GM18909 (cell line): ENCODE measurements around the gene DDX39B.
A peak's percentile ranks its signal among the peaks of the same experiment; 100 is the strongest.
"Not testable (repeated sequence)": the region's sequence is repeated elsewhere in the genome, so short reads cannot be mapped to it uniquely, and the experiment has no call there.

Source experiments
- ATAC-seq: cut with Tn5 transposase; IDR thresholded peaks from one replicate; pipeline ENCODE4 v1.9.1; 2021; ENCODE audit warnings: mild to moderate bottlenecking; ENCODE audit not compliant: unreplicated experiment, poor library complexity

DDX39B gene

DNA sequence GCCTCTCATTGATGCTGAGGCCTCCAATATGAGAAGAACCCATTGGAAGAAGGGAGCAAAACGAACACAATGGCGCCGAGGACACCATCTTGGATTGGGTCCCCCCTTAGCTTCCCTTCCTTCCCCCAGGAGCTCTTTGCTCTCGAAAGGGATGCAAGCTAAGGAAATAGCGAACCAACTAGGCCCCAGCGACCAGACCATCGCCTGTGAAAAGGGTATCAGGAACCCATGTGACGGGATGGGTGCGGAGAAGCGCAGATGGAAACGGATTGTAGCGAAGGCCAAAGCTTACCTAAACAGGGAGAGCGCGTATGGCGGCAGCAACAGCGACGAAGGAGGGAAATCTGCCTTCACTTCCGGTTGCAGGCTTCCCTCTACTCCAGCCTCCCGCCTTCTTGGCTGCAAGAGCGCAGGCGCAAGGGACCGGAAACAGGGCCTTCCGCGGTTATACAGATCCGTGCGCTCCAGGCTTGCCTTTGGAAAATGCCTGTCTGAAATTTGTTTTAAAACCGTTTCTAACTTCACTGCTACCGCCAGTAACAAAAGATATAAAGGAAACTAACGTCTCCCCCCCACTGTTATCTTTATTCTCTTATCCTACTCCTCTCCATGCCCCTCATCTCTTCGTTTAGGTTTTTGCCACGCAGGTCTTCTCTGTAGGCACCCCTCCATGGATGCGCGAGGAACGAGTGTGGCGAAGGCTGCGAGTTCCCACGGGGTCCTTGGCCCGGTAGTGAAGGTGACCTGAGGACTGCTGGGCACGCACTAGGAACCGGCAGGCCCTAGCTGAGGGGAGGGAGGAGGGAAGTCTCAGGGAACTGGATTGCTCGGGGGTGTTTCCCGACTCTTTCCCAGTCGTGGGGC is at the start of gene DDX39B:
DDX39B (minus strand) TSS at position 346 of the 864 bp plus-strand sequence. CDS start 1,471 bp downstream, outside the sequence.
- peak; percentile 71 for ATAC-seq

- not testable (repeated sequence) for ATAC-seq
Measured at GRCh38 chr6:31590691-31591090, 48.9 kb upstream of the DDX39B start.

DNA sequence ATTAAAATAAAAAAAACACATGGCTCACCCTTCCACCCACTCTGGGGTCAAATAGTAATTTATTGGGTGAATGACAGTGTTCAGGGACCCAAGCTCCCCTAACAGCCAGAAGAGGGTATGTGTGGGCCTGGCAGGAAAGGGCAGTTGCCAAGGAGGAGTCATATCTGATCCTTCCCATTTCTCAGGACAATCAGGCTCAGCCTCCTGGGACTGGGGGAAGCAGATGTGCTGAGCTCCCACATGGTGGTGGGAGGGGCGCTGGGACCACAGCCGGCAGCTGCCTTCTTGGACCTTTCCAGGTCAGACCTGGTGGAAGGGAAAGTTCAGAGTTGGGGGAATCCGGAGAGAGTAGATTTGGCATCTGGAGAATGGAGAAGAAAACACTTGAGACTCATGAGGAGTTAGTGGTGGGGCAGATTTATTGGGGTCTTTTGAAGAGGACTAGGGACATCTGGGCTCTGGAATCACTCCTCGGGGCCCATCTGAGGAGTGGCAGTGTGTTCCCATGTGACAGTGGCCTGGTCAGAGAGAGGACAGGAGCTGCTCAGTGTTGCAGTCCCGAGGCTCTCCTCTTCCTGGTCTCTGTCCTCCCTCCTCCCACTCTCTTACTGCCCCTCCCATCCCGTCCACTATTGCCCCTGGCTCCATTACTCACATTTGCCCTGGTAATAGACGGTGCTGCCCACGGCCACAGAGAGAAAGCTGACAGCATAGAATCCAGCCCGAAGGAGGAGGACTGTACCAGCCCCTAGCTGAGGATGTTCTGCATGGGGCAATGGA is 47.3 kb upstream of the DDX39B start:
- ATAC-seq = no peak

GRCh38 chr6:31587791-31588777 is 46.3 kb upstream of the DDX39B start:
- no peak for ATAC-seq

- no peak for ATAC-seq
Measured at GRCh38 chr6:31586599-31587281, 44.9 kb upstream of the DDX39B start.

GRCh38 chr6:31586008-31586407 is 44.2 kb upstream of the DDX39B start, which contains the start of gene LST1:
TSS of gene LST1 (plus strand) at chr6:31586277. CDS start at chr6:31587300, 1,023 bp downstream.
- no peak for ATAC-seq

- no peak for ATAC-seq
Measured at GRCh38 chr6:31585491-31585890, 43.7 kb upstream of the DDX39B start.

GRCh38 chr6:31582230-31582643 is 40.4 kb upstream of the DDX39B start, which contains the start of gene LTB:
TSS of gene LTB (minus strand) at chr6:31582424. CDS start at chr6:31582417, 7 bp downstream.
- ATAC-seq = no peak

DNA sequence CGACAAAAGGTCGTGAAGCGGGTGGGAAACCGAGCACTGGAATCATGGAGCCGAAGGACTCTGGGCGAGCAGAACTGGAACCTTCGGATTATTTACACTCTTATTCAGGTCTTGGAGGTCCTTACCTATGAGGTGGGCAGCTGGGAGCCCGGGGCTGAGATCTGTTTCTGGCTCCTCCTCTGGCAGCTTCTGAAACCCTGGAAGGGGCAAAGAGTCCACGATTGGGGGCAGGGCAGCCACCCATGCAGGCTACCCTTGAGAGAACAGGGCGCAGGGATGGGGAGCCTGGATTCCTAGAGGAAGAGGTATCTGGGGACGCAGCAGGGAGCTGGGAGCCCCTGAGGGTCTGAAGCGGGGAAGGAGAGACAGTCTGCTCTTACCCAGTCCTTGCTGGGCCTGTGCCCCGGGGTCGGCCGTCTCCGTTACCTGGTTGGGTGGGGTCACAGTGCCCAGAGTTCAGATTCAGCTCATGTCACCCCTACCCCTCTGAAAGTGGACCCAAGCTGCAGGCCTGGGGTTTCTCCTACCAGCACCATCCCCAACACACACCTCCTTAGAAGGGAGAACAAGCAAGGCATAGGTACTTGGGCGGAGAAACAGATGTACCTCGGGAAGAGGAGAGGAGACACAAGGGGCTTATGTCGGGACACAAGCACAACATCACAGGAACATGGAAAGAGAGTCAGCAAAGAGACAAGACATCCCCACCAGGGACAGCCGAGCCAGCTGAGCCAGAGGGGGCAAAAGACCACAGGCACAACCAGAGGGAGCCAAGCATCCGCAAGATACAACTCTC is 39.8 kb upstream of the DDX39B start:
- no peak for ATAC-seq

DNA sequence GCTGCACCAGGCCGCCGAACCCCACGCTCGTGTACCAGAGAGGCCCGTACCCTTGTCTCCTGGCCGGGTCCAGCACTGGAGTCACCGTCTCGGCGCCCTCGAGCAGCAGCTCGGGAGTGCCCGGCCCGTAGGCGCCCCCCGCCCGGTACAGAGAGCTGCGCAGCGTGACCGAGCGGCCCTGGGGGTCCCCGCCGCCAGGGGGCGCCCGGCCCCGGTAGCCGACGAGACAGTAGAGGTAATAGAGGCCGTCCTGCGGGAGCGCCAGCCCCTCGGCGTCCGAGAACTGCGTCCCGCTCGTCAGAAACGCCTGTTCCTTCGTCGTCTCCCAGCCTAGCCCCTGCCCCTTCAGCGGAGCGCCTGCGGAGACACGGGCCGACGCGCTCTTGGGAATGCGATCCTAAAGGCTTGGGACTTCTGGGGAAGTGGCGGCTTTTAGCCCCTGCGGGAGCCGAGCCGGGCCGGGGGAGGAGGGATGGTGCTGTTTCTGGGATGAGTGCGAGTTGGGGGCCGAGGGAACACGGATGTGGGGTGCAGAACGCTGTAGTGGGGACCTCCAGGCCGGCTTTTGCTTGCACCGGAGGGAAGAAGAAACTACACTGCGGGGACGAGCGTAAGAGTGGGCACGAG is 39.1 kb upstream of the DDX39B start:
- peak; percentile 68 for ATAC-seq

- ATAC-seq = no peak
Measured at GRCh38 chr6:31580438-31580740, 38.6 kb upstream of the DDX39B start.

- no peak for ATAC-seq
Measured at GRCh38 chr6:31579546-31580437, 38.0 kb upstream of the DDX39B start.

GRCh38 chr6:31579119-31579505 is 37.3 kb upstream of the DDX39B start:
- no peak for ATAC-seq

- no peak for ATAC-seq
Measured at GRCh38 chr6:31578184-31579118, 36.6 kb upstream of the DDX39B start.

DNA sequence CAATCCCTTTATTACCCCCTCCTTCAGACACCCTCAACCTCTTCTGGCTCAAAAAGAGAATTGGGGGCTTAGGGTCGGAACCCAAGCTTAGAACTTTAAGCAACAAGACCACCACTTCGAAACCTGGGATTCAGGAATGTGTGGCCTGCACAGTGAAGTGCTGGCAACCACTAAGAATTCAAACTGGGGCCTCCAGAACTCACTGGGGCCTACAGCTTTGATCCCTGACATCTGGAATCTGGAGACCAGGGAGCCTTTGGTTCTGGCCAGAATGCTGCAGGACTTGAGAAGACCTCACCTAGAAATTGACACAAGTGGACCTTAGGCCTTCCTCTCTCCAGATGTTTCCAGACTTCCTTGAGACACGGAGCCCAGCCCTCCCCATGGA is 35.8 kb upstream of the DDX39B start:
- ATAC-seq = no peak

DNA sequence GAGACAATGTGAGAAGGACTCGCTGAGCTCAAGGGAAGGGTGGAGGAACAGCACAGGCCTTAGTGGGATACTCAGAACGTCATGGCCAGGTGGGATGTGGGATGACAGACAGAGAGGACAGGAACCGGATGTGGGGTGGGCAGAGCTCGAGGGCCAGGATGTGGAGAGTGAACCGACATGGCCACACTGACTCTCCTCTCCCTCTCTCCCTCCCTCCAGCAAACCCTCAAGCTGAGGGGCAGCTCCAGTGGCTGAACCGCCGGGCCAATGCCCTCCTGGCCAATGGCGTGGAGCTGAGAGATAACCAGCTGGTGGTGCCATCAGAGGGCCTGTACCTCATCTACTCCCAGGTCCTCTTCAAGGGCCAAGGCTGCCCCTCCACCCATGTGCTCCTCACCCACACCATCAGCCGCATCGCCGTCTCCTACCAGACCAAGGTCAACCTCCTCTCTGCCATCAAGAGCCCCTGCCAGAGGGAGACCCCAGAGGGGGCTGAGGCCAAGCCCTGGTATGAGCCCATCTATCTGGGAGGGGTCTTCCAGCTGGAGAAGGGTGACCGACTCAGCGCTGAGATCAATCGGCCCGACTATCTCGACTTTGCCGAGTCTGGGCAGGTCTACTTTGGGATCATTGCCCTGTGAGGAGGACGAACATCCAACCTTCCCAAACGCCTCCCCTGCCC is 35.2 kb upstream of the DDX39B start:
- ATAC-seq = no peak
